GM18909 (cell line): Measurements from ENCODE around the gene VSIG4.
"Not testable (repeated sequence)": the region's sequence is repeated elsewhere in the genome, so short reads cannot be mapped to it uniquely, and the experiment has no call there.

ENCODE experiments used
- ATAC-seq: cut with Tn5 transposase; IDR thresholded peaks from one replicate; pipeline ENCODE4 v1.9.1; 2021; ENCODE audit warnings: mild to moderate bottlenecking; ENCODE audit not compliant: unreplicated experiment, poor library complexity

The VSIG4 gene, protein sequence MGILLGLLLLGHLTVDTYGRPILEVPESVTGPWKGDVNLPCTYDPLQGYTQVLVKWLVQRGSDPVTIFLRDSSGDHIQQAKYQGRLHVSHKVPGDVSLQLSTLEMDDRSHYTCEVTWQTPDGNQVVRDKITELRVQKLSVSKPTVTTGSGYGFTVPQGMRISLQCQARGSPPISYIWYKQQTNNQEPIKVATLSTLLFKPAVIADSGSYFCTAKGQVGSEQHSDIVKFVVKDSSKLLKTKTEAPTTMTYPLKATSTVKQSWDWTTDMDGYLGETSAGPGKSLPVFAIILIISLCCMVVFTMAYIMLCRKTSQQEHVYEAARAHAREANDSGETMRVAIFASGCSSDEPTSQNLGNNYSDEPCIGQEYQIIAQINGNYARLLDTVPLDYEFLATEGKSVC

DNA sequence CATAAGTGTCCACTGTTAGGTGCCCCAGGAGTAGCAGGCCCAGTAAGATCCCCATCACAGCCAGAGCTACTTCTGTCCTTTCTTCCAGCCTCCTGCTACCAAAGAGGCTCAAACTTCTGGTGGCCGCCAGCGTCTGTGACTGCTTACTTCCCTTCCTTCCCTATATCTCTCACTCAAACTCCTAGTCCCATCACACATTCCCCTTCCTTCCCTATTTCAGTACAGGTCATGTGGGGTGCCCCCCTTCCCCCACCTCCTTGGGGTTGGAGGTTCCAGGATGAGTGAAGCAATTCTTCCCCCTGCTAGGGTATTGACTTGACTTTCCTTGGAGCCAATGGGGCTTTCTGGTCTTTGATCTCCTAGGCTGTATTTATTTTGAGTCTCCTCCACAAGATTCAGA, at the start of gene VSIG4:
Gene VSIG4 (minus strand): TSS at position 137 of the 400 bp plus-strand sequence. CDS start 82 bp downstream, at position 55.
- no peak for ATAC-seq

DNA sequence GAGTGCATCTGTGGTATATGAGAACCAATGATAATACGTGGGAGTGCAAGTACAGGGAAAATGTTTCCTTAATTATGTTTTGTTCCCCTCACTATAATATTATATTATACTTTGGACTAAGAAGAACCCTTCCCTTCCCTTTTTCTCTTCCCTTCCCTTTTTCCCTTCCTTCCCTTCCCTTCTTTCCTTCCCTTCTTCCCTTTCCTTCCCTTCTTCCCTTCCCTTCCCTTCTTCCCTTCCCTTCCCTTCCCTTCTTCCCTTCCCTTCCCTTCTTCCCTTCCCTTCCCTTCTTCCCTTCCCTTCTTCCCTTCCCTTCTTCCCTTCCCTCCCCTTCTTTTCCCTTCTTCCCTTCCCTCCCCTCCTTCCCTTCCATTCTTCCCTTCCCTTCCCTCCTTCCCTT, 36.9 kb upstream of the VSIG4 start:
- no peak for ATAC-seq

DNA sequence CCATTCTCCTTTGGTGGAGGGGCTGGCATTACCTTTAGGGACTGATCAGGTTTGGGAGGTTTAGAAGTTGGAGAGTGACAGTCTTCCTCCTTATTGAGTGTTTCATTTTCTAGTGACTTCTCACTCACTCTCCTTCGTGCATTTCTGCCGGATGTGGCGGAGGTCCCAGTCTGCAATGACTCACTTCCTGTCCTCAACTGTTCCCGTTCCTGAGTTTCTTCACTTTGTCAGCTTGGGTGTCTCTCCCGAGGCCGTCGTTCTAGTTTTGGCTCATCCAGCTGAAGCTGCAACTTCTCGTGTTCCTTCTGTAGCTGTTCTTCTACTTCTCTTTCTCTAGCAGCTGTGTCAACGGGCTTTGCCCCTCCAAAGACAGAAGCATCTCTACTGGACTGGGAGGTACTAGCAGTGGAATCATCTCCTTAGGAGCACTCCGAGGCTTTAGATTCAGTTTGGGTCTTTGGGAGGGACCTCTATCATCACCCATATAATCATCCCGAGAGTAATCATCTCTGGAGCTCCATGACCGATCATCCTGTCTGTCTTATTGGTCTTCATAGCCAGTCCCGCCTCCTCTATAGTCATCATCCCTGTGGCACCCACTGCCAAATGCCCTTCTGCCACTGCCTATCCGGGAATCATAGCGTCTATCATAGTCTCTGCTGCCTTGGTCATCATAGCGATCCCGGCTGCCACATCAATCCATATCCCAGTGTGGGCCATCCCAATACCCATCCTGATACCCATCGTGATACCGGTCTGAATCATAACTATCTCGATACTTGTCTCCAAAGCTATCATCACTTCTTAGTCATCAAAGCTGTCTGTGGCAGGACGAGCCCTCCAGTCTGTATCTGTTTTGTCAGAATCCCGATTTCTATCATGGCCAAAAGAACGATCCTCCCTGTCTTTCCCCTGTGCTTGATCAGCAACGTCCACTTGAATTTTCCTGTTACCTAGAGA, 35.3 kb upstream of the VSIG4 start:
- no peak for ATAC-seq

DNA sequence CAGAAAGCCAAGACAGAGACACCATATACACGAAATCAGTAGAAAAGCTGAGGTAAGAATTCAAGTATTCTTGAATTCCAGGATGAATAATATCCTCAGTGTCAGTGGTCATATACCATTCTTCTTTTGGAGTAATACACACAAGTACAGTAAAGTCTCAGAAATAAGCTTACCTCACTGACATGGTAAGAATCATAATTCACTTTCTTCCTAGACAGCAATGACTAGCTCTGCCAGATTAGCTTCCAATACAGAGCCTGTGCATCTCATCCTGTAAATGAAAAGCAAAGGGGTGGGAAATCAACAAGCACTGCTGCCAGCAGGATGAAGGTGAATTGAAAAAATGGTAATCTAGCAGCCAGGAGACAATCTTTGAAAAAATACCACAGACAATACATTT, 31.2 kb upstream of the VSIG4 start:
- no peak for ATAC-seq

DNA sequence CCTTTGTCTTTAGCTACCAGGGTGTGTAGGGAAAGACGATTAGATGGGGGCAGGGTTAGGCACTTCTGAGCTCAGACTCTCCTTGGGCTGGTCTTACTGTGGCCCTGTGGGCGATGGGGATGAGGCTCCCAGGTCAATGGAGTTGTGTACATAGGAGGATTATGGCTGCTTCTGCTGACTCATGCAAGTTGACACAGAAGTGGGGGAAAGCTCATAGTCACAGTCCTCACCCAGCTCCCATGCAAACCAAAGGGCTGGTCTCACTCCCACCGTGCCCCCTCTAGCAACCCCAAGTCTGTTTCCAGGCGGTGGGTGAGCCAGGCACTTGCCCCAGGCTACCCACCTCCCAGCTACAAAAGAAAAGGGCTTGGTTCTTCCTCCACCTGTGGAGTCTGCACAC, 24.4 kb upstream of the VSIG4 start:
- ATAC-seq = no peak

DNA sequence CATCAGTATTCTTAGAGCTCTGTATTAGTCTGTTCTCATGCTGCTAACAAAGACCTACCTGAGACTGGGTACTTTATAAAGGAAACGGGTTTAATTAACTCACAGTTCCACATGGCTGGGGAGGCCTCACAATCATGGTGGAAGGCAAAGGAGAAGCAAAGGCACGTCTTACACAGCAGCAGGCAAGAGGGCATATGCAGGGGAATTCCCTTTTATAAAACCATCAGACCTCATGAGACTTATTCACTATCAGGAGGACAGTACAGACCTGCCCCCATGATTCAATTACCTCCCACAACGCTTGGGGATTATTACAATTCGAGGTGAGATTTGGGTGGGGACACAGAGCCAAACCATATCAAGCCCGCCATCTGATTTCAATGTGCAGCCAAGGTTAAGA, 17.1 kb upstream of the VSIG4 start:
- ATAC-seq = not testable (repeated sequence)

DNA sequence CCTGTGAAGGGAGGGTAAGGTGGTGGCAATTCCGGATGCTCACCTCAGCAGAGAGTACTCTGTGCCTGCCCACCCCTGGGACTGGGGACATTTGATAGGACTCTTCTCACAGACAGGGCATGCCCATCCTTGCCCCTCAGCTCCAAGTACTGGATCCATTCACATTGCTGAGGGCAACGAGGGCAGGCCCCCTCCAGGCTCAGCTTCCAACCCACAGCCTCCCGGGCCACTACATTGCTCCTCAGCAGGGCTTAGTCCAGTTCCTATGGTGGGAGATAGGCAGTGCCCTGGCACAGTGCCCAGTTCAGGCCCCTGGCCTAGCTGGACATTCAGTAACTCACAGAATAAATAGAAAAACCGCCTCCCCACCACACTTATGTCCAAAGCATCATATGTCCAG, 15.1 kb upstream of the VSIG4 start:
- ATAC-seq = no peak

DNA sequence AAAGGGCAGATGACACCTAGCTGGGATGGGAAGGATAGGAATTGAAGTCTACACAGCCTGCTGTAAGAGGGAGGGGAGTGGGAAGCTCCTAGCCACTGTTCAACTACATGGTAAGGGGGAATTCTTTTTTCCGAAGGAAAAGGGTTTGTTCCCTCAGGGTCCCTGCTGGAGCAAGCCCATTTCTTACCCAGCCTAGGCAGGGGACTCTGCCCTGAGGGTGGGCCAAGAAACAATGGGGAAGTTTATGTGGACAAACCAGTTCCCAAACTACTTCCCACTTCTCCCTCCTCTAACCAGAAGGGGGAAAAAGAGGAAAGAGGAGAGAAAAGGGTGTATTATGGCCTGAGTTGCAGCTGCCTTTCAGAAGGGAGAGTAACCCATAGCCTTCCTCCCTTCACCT, 13.5 kb upstream of the VSIG4 start:
- ATAC-seq = no peak

DNA sequence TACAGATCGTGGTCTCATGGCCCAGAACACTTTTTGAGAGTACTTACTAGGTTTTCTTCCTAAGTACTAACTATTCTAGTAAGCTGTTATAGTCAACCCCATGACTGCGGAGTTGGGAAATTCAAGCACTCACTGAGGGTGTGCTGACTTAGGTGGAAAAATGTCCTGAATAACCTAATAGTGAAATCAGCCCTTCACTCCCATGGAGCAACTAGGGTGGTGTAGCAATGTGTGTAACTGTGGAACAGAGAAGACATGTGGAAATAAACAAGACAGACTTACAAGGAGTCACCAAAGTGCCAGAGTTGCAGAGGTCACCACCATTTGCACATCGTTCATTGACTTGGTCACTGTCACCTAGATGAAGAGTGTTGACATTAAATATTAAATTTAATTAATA, 12.1 kb upstream of the VSIG4 start:
- no peak for ATAC-seq

DNA sequence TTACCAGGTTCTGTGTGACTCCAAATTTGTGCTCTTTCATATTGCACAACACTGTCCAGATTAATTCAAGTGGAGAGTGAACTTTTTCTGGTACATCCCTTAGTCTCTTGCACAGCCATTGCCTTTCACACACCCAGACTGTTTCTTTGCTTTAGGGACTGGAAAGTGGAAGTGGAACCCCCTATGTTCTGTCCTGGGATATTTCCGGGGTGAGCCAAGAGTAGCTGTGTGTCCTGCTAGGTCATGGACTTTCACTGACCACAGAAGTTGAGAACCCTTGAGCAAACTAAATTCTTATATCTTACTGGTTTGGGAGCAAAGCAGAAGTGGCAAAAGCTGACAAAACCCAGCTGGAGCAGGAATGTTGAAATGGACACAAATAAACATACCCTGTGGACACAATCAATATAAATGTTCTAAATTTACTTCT, 10.3 kb upstream of the VSIG4 start:
- no peak for ATAC-seq

DNA sequence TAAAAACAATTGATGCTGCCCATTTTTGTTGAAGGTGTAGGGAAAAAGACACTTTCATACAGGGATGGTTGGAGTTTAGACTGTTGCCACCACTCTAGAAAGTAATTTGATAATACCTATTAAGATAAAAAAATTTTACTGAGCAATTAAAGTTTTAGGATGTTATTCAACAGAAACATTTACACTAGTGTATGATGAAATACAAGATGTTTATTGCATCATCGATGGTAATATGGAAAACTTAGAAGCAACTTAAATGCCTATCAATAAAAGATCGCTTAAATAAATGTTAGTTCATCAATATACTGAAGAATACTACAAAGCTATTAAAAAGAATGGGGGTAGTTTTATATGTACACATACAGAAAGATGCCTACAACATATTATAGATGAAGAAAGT, 9.2 kb upstream of the VSIG4 start:
- no peak for ATAC-seq

DNA sequence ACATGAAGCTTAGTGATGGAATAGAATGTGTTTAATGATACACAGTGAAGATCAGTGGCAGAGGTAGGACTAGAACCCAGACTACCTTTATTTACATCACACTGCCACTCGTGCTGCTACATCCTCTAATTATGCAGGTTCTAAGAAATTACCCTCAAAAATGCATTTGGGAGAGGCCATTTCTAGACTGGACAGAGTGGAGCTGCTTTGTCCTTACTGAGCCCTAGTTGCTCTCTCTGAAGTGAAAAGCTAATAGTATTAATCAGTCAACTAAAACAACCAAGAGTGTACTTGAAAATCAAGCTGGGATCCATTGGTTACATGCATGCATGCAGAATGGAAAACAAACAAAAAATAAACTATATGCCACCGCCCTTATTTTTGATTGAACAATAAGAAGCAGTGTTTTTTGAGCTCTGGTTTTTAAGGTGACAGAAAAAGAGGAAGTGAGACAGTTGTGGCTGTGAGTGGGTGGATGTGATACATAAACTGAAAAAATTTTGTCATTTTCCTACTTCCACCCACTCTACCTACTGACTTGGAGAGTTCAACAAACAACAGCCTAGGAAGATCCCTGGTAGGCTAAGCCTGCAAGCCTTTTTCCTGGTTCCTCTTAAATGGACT, 6.8 kb upstream of the VSIG4 start:
- peak; percentile 80 for ATAC-seq

DNA sequence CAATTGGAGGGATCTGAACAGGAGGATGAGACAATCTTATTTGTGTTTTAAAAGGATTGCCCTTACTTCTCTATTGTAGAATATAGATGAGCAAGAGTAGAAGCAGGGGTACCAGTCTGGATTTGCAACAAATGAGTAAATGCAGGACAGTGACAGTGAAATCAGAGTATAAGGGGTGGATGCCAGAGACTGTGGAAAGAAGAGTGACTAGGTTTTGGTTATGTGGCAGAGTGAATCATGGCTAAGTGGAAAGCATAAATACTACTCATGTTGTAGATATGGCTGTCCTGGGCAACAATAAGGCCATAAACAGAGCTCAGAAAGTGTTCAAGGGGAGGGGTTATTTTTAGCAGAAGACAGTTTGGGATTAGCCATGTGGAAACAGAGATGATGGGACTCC, 6.0 kb upstream of the VSIG4 start:
- no peak for ATAC-seq

DNA sequence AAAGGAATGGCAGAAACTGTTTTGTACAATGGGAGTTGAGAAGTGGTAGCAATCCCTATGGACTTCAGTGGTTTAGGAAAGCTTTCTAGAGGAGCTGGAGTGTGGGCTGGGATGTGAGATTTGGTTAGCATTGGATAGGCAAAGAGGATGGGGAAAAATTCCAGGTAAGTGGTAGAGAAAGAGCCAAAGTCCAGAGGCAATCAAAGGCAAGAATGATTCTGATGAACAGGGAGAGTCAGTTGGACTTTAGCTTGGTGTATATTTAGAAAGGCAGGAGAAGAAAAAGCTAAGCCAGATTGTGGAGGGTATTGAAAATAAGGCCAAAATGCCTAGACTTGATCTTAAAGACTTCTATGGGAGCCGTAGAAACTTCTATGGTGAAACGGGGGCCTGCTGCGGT, 3.7 kb upstream of the VSIG4 start:
- ATAC-seq = no peak

DNA sequence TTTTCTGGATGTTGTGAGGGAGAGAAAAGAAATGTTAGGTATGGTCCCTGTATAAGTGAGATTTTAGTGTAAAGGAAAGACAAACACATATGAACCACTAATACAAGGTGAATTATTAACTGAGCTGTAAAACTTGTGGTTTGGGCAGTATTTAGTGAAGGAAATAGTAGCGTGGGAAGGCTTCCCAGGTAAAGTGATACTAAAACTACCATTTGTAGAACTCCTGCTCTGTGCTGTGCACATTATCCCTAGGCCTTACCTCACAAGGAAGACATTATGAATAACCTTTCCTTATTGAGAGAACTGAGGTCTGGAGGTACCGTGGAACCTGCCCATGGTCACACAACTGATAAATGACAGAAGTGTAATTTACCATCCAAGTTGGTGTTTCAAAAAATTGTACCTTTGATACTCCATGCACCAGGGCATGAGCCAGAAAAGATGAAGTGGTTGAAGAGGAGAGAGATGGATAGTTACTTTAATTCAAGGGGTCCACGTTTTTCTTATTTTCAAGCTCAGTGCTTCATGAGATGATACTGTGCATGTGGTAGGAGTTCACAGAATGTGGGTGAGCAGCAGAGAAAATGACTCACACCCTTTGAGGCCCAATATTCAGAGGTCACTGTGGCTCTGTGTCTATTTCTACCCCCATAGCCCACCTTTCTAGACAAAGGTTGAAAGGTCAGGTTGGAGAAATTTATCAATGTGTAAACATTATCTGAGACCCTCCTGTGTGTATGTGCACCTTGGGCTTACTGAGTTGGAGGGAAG, 2.6 kb upstream of the VSIG4 start:
- peak; percentile 62 for ATAC-seq

DNA sequence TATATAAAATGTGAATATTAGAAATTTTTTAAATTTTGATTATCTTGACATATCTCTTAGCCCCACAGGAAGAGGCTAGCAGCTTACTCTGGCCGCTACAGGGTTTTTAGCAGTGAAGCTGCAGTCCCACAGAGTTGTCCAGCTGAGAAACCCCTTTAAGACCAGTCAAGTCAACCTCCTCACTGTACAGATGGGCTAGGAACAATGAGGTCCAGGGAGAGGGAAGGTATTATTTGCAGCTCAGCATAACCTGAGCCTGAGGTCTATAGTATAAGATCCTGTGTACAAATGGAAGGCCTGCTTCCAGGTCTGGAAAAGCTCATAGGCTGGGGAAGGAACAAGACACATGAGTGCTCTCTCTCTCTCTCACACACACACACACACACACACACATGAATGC, 1.8 kb downstream of the VSIG4 start:
- ATAC-seq = no peak

DNA sequence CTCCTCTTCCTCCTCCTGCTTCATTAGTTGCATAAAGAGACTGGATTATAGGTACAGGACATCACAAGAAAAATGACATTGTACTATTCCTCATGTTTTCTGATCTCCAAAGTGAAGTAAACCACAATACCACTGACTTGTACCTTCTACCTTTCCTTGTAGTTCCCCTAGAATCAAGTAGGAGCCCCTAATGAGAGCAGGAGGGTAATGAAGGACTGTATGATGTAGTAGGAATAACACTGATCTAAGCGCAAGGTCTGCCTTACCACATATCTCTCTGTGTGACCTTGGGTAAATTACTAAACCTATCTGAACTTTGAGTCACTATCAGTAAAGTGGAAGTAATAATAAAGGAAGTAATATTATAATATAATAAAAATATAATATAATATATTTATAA, 3.6 kb downstream of the VSIG4 start:
- ATAC-seq = no peak

DNA sequence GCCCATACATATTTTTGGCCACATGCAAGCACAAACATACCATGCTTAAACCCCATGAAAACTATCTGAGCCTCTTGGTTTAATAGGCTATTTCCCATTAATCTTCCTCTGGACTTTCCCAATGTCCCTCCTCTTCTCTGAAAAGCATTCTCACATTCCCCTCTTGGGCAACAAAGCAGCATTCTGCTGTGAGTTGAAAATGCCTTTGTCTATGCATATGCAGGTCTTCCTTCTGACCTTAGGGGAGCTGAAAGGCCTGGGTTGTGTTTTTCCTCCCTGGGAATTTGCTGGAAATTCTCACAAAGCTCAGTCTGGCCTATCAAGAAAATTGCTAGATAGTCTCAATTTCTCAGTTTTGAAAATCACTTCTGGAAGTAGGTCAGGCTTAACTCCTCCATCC, 4.2 kb downstream of the VSIG4 start:
- no peak for ATAC-seq

DNA sequence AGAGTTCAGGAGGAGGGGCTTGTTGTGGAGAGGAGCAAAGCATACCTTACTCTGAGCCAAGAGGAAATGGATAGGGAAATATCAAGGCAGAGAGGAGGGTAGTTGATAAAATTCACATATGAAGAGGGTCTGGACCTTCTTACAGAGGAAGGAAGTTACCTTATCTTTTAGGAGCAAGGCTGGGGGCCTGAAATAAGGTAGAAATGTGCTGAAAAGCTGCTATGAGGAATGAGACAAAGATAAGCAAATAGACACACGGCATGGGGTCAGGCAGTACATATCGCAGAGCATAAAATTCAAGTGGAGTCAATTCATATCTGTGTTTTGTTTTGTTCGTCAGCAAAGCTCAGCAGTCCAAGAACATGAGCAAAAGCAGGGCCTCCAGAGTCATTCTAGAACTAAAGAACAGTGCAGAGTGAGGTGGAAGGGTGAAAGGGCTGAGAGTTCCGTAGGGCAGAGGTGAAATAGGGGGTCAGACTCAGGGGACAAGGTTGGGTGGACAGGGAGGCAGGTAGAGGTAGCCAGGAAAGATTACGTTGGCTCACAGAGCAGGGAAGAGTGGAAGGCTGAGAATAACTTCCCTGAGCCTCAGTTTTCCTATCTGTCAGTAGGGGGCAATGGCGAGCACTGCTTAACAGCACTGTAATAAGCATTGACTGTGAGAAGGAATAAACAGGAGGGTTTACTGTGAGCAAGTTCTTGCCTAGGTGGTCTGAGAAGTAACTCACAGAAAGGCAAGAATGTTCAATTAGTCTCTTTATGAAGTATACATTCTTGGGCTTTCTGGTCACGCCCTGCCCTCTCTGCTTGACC, 9.2 kb downstream of the VSIG4 start:
- ATAC-seq = peak; percentile 89
